GM18870 (cell line): ENCODE results near the gene OMD.

Source experiments
- ATAC-seq: cut with Tn5 transposase; IDR thresholded peaks from one replicate; pipeline ENCODE4 v1.9.1; 2021; ENCODE audit warnings: moderate library complexity; ENCODE audit not compliant: unreplicated experiment

OMD gene, protein sequence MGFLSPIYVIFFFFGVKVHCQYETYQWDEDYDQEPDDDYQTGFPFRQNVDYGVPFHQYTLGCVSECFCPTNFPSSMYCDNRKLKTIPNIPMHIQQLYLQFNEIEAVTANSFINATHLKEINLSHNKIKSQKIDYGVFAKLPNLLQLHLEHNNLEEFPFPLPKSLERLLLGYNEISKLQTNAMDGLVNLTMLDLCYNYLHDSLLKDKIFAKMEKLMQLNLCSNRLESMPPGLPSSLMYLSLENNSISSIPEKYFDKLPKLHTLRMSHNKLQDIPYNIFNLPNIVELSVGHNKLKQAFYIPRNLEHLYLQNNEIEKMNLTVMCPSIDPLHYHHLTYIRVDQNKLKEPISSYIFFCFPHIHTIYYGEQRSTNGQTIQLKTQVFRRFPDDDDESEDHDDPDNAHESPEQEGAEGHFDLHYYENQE

DNA sequence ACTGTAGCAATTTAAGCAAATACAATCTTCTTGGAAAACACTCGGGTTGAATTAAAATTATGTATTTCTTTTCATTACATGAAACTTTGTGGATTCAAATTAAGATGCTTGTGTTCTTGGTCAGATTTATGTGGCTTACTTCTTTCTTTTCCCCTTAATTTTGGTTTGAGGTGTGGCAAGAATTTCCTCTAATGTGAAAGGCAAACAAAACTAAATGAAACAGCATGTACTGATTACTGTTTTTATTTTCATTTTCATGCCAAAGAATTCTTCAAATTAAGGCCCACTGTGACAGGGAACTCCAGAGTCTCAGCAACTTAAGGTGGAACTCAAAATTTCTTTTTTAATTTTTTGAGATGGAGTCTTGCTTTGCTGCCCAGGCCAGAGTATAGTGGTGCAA, at the start of gene OMD:
Gene OMD, minus strand, starts transcription at position 132 of the 400 bp plus-strand sequence. CDS start 6,913 bp downstream, outside the sequence.
- ATAC-seq = no peak

DNA sequence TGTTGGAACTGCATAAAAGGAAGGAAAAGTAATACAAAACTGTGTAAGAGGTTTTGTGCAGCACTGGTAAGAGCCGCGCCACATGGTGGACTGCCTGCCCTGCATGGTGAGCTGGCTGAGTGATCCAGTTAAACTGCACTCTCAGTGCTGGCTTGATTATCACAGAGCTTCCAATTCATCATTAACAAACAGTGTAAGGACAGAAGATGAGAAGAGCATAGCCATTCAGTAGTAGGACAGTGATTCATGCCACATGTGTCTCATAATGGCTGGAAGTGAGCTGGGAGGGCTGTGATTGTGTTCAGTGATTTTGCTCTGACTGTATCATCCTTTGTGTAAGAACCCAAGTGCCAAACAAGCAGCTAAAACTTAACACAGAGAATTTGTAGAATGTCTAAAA, 43.9 kb upstream of the OMD start:
- ATAC-seq = no peak

DNA sequence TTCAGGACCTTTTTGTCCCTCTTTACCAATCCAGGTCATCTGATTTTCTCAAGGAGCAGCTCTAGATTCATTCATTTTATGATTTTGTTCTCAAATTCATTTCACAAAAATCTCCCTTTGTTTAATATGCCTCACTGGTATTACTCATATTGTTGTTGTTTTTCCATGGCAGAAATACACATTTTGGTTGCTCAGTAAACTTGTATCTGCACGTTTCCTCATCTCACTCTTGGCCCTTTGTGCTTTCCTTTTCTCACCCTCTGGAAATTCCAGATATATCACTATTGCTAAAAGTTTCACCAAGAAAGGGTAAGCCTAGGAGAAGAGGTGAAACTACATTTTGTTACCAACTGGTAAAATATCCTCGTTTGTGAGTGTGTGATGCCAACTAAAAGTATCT, 43.2 kb upstream of the OMD start:
- ATAC-seq = no peak

DNA sequence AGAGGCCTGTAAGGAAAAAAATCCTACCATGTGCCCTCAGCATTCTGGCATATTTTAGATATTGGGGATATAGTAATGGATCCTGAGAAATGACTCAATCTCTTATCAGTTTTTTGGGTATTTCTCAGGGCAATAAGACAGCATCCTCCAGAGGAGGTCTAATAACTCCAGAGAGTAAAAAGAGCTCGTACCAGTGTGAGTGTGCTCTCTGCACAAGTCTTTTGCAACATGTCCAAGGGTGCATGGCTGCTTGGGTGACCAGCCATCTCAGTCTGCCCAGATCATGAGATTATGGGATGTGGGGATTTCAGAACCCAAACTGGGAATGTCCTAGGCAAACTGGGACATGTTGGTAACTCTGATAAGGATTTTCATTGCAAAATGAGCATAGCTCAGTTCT, 42.8 kb upstream of the OMD start:
- no peak for ATAC-seq

DNA sequence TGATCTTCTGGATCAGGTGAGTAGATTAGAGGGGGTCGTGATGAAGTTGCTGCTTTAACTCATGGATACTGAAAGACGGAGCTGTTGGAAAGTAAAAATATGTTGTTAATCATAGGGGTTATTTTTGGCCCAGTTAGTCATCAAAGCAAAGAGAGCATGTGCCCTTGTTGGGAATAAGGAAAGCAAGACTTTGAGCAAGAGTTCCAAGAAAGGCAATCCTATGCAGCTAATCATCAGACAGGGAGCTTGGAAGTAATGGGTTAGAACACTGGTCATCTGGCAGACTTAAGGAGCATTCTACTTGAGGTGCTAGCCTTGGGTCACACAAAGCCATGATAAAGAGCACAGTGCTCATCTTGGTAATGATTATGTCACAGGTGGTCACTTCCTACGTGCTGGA, 39.7 kb upstream of the OMD start:
- no peak for ATAC-seq

DNA sequence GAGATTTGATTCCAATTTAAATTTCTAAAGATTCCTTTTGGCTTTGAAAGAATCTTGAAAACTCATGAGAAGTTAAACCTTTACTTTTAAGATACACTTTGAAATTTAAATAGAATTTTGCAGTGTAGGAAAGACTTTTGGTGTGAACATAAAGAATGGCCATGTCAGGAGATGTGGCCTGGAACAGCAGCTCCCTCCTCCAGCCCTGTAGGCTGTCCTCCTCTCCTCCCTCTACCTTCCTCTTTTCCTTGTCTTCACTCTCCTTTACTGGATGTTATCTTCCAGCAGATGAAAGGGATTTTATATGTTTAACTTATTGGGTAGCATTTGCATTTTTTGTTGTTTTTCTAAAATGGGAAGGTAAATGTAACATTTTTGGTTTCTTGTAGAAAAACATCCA, 39.1 kb upstream of the OMD start:
- no peak for ATAC-seq

DNA sequence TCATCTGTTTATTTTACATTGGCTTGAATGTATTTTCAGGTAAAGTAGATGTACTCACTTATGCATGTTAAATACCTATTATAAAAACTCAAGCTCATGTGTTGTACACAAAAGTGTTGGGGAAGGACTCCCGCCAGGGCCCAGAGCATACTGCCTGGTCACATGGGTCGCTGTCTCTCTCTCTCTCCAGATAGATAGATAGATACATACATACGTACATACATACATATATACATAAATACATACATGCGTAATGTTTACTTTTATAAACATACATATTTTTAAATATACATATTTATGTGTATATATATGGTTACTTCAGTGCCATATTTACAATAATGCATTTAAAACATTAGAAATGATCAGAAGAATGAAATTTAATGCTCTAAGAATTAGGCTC, 33.3 kb upstream of the OMD start:
- no peak for ATAC-seq

DNA sequence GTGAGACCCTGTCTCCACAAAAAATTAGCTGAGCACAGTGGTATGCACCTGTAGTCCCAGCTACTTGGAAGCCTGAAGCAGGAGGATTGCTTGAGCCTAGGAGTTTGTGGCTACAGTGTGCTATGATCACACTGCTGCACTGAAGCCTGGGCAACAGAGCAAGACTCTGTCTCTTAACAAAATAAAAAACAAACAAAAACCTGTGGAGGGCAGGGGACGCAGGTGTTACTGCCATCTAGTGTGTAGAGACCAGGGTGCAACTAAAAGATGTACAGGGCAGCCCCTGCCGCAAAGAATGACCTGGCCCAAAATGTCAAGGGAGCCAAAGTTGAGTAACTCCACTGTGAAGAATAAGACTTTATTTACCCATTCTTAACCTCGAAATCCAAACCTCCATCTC, 30.9 kb upstream of the OMD start:
- ATAC-seq = no peak

DNA sequence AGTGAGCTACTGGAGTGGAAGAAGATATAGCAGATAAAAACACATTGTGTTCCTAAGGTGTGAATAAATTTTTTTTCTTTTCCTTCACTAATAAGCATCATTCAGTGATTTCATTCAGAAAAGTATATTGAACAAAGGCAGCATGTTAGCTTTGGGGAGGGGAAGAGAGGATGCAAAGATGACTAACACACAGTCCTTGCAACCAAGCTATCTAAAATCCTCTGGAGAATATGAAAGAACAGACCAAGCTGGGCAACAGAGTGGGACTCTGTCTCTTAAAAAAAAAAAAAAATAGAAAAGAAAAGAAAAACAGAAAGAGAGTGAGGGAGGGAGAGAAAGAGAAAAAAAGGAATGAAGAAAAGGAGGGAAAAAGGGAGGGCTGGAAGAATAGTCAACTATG, 22.3 kb upstream of the OMD start:
- no peak for ATAC-seq

DNA sequence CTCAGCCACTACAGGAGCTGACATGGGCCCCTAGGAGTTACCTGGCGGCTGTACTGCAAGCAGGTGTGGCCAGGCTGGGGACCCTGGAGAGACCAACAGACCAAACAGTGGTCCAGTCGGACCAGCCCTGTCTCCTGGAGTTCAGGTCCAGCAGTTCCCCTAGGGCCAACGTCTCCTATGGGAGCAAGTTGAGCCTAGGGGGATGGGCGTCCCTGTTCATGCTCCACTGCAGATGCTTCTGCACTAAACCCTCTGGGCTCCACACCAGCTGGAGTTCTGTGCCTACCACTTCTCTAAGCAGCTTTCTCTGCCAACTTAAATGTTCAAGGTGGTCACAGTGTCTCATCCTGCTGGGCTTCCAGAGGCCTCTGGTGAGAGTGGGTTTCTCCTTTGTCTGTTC, 20.6 kb upstream of the OMD start:
- ATAC-seq = no peak

DNA sequence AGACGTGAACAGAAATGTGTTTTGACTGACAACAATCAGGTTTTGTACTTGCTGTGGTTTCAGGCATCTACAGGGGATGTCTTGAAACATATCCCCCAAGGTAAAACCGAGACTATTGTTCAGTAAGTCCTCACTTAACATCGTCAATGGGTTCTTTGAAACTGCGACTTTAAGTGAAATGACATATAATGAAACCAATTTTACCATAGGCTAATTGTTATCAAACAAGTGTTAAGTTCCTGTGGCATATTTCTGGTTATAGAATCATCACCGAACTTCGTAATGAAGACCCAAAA, 16.4 kb upstream of the OMD start:
- no peak for ATAC-seq

DNA sequence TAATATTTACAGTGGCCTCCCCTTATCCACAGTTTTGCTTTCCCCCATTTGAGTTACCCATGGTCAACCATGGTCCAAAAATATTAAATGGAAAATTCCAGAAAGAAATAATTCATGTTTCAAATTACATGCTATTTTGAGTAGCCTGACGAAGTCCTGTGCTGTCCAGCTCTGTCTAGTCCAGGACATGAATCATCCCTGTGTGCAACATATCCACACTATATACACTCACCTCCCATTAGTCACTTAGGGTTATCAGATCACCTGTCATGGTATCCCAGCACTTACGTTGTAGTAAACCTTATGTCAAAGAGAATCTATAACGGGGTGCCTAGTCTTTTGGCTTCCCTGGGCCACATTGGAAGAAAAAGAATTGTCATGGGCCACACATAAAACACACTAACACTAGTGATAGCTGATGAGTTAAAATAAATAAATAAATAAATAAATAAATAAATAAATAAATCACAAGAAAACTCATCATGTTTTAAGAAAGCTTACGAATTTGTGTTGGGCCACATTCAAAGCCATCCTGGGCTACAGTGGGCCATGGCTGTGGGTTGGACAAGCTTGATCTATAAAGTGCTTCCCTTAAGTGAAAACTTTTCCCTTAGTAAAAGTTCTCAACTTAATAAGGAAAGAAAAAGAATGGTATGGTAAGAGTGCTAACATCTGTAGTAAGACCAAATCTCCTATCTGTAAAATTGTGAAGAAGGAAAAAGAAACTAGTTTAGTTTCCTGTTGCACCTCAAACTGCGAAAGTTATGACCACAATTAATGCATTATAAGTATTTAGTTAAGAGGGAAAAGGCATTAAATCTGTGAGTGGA, 15.9 kb upstream of the OMD start:
- no peak for ATAC-seq

DNA sequence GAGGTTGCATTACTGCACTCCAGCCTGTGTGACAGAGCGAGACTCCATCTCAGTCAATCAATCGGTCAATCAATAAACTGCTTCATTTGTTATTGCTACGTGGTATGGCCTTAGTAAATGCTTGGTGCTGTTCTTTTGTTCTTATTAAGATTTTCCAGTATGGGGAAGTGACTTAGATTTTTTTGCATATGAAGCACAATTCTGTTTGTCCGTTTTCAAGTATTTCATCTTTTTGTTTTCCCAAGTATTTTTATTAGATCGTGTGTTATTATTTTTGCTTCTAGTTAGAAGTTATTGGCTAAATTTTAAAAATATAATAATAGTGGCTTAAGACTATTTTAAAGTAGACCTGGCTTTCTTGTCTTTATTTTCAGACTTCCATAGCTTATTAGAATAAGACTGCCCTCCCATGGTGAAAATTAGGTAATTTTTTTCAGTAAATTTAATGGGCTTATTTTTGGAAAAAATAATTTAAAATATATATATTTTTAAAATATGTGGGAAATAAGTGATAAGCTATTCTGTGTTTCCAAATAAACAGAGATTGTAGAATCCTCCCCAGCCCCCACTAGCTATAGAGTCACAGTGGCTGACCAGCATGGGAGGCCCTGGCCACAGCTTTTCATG, 14.7 kb upstream of the OMD start:
- ATAC-seq = no peak

DNA sequence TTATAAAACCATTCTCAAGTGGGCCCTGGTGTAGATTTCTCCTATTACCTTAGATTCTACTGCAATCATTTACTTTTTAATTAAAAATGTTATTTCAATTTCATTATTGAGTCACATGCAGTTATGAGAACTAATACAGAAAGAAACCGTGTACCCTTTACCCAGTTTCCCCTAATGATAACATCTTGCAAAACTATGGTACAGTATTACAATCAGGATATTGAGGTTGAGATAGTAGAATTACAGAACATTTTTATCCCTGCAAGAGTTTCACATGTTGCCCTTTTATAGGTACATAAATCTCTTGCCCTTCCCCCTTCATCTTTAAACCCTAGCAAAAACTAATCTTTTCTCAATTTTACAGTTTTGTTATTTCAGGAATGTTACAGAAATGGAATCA, 11.0 kb upstream of the OMD start:
- ATAC-seq = no peak

DNA sequence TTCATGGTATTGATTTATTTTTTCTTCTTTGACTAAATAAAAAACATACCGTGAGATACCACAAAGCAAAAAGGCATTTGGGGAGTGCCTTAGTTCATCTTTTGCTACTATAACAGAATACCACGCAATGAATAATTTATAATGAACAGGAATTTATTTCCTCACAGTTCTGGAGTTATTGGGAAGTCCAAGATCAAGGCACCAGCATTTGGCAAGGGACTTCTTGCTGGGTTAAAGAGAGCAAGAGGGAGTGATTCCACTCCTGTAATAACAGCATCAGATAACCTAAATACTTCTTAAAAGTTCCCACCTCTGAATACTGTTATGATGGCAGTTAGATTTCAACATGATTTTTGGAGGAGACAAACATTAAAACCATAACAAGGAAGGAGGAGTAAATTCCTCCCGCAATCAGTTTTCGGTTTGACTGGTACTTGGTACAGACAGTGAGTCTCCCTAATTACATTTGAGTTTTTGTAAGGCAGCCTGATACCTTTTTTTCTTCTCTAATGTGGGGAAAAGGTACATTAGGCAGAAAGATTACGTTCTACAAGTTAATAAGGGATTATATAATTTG, 8.8 kb upstream of the OMD start:
- ATAC-seq = no peak

DNA sequence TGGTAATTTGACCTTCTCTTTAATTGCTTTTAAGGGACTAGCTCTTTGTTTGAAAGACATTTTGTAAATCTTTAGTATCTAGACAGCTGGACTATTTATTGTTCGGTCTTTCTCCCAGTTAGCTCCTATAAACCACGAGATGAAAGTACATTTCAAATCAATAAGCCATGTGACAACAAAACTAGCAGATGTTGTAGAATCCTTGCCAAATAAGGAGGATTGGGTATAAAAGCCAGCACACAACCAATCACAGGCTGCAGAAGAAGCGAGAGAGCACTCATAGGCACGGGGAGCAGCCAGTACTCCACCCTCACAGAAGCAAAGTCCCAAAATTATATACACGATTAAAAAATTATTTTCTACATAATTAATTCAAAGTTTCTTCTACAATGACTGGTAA, 8.1 kb upstream of the OMD start:
- no peak for ATAC-seq

DNA sequence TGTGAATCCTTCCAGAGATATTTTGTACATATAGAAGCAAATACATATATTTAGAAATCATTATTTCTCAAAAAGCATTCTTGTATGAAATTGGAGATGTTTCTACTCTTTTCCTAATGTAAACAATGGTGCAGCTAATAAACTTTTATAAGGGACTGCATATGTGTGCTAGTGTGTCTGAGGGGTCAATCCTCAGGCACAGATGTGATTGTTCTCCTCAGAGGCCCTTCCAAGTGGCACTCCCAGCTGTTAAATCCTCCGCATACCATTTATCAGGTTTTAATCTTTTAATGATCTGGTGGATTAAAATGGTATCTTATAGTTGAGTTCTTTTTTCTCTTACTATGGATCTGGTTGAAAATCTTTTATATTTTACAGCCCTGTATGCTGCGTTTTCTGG, 5.6 kb upstream of the OMD start:
- no peak for ATAC-seq

DNA sequence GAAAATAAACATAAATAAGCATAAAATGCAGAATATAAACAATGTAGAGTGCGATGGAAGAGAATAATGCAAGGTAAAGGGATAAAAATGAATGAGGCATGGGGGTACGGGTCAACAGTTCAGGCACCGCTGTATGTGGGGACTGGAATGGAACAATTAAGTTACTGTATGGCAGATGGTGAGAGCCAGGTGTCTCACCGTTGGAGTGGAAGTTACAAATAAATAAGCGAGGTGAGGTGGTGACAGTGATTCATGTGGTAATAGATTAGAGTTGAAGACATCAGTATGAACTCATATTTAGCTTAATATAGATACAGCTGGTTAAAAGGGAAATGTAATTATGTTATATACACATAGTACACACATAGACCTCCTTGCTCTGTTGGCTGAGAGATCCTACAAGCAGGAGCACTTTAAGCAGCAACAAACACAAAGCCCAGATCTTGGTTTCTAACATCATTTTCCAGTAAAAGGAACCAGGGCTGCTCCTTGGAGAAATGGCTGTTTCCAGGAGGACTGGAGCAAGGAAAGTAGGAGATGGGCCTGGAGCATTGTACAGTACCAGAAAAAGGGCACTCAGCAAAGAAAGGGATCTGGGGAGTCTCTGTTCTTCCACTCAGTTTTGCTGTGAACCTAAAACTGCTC, 2.4 kb upstream of the OMD start:
- no peak for ATAC-seq

DNA sequence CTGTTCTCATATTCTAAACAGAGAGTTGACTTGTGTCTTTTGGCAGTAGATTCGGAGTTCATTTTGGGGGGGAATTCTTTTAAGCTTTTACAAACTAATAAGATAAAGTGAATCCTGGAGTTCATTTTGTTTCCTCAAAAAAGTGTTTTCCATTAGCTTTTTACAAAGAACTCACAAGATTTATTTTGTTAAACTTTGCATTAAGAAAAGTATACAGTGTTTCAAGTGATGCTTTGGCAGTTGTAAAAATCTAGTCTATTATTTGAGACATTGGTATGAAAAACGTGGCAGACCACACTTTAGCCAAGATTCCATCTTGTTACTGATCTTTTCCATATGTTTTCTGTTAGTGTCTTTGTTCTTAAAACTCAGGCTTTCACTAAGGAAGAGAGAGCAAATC, 1.2 kb upstream of the OMD start:
- no peak for ATAC-seq

DNA sequence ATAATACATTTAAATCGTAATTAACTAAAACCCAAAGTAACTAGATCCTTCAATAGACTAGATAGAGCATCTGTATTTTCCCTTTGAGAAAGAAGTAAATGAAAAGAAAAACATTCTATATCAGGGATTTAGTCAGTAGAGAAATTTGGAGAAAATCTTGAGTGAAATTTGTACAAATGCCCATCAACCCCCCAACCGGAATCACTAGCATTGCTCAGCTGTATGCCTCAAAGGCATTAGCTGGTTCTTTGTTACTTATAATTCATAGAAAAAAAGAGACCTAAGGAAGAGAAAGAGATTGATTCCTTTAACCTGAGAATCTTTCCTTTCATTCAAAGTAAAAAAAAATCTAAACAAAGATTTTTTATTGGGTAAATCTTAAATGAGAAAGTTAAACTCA, 659 bp downstream of the OMD start:
- no peak for ATAC-seq

DNA sequence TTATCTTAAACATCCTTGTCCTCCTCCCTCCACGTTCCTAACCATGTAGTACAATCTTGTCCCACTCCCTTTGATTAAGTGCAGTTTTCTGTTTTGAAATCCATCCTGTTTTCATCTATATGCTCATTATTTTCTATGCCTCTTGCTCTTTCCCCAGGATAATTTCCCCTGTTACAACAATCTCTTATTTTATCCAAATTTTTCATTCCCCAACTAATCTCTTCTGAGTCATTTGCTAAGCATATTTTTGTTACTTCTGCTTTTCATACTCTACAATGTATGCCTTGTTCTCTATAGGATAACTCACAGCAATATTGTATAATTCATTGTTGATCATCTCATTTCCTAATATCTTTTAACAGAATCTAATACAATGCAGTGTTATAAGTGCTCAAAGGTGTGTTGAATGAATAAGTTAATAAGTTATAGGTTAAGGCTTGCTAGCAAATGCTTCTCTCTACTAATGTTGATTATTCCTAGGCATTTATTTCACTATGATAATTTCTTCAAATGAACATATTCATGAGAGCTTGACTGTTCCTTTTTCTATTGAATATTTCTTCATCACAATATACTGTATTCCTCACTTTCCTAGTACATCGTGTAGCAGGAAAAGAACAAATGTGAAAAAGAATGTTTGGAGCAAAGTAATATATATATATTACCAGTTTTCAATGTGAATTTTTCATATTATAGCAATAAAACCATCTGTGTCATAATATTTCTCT, 1.5 kb downstream of the OMD start:
- no peak for ATAC-seq
